HG03469 (cell line): Measurements from ENCODE around the gene RPTOR.

Experiments
- ATAC-seq: cut with Tn5 transposase; IDR thresholded peaks from one replicate; pipeline ENCODE4 v1.9.1; 2021; ENCODE audit warnings: mild to moderate bottlenecking, moderate library complexity, moderate number of reproducible peaks; ENCODE audit not compliant: unreplicated experiment

Gene RPTOR

GRCh38 chr17:80965606-80966005 lies 421.0 kb downstream of the RPTOR start:
- no peak for ATAC-seq

- ATAC-seq, result no peak
Observed at GRCh38 chr17:80967404-80967872, 422.8 kb downstream of the RPTOR start.

GRCh38 chr17:80968602-80969029 lies 424.0 kb downstream of the RPTOR start:
- ATAC-seq, result no peak

- no peak for ATAC-seq
Observed at GRCh38 chr17:80969030-80969673, 424.5 kb downstream of the RPTOR start.

GRCh38 chr17:80969674-80970043 lies 425.0 kb downstream of the RPTOR start:
- ATAC-seq, result no peak

GRCh38 chr17:80970044-80970761 lies 425.6 kb downstream of the RPTOR start:
- ATAC-seq, result no peak

- ATAC-seq, result no peak
Observed at GRCh38 chr17:80970762-80971703, 426.4 kb downstream of the RPTOR start.

GRCh38 chr17:80971704-80972304 lies 427.2 kb downstream of the RPTOR start:
- no peak for ATAC-seq

GRCh38 chr17:80976701-80977100 lies 432.1 kb downstream of the RPTOR start:
- no peak for ATAC-seq

GRCh38 chr17:80977172-80977571 lies 432.5 kb downstream of the RPTOR start:
- no peak for ATAC-seq

GRCh38 chr17:80978499-80979497 lies 434.2 kb downstream of the RPTOR start:
- no peak for ATAC-seq

GRCh38 chr17:80979547-80980378 lies 435.1 kb downstream of the RPTOR start:
- ATAC-seq, result no peak

GRCh38 chr17:80980397-80981061 lies 435.9 kb downstream of the RPTOR start:
- no peak for ATAC-seq

- no peak for ATAC-seq
Observed at GRCh38 chr17:80981062-80981902, 436.6 kb downstream of the RPTOR start.

- no peak for ATAC-seq
Observed at GRCh38 chr17:80981929-80982425, 437.3 kb downstream of the RPTOR start.

- no peak for ATAC-seq
Observed at GRCh38 chr17:80982426-80982974, 437.9 kb downstream of the RPTOR start.

GRCh38 chr17:80983545-80983944 lies 438.9 kb downstream of the RPTOR start:
- ATAC-seq, result no peak
